ENCODE data around the gene ACCS.

The ACCS gene

DNA sequence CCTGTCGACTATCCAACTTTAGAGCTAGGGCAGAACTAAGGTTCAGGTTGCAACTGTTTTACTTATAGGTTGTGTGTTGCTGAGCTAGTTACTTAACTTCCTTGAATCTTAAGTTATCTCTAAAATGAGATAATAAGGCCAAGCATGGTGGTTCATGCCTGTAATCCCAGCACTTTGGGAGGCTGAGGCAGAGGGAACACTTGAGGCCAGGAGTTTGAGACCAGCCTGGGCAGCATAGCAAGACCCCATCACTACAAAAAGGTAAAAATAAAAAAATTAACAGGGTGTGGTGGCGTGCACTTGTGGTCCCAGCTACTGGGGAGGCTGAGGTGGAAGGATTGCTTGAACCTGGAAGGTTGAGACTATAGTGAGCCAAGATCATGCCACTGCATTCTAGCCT, 2.1 kb downstream of the ACCS start:
- H3K4me3 ChIP-seq (ENCODE audit: low read depth, low read length), result no peak overlapping the region
- ChIA-PET CTCF (interaction anchor here (0.6 to 0.8 kb wide), 2 partner anchors 30 to 559 kb away, joined by 3 to 4 read pairs; no protein-coding TSS in a partner anchor), POLR2A (no interaction called here)
- H3K4me1 ChIP-seq (ENCODE audit: control insufficient read depth, insufficient read depth, low read length), result no peaks in the 10 kb centered on the region
- TF ChIP-seq ZNF791 (tag by site-specific recombination; IDR thresholded peaks at IDR 0.05), result no peak
- TF ChIP-seq ZNF16 (tag by site-specific recombination; IDR thresholded peaks at IDR 0.05; ENCODE audit: low read depth), result no peak
- no peak for TF ChIP-seq ZNF585B (tag by site-specific recombination; IDR thresholded peaks at IDR 0.05)
- TF ChIP-seq ZNF121 (tag by site-specific recombination; IDR thresholded peaks at IDR 0.05), result peak; percentile 82
- no peaks in the 10 kb centered on the region for H3K9me3 ChIP-seq (ENCODE audit: control insufficient read depth, insufficient read depth, low read depth, low read length)
- H3K36me3 ChIP-seq (ENCODE audit: control insufficient read depth in 2 of 2, insufficient read depth in 1 of 2, low read length in 2 of 2), result no peaks in the 10 kb centered on the region
- no peak overlapping the region for H3K27ac ChIP-seq (ENCODE audit: extremely low read depth, low read depth, low read length)

DNA sequence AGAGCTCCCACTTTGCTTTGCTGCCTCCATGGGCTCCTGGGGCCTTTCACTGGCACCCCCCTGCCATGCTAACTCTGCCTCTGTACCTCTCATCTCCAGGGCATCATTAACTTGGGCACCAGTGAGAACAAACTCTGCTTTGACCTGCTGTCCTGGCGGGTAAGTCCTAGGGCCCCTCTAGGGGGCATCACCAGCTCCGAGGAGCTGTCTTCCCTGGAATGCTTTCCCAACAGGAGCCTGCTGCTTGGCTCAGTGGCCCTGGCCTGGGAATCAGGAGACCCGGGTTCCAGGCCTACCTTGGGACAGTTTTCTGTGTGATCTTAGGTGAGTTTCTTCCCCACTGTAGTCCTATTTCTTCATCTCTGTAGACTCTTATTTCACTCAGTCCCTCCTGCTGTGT, 5.1 kb downstream of the ACCS start:
- Histone ChIP-seq H3K4me1 (ENCODE audit: control insufficient read depth, insufficient read depth, low read length) (no peaks in the 10 kb centered on the region), H3K4me3 (ENCODE audit: low read depth, low read length) (no peak overlapping the region), H3K27ac (ENCODE audit: extremely low read depth, low read depth, low read length) (no peak overlapping the region), H3K36me3 (ENCODE audit: control insufficient read depth in 2 of 2, insufficient read depth in 1 of 2, low read length in 2 of 2) (peaks cover 0 to 3% of the 10 kb centered on the region in 2 experiments; a peak in 1 of 3 replicates), H3K9me3 (ENCODE audit: control insufficient read depth, insufficient read depth, low read depth, low read length) (no peaks in the 10 kb centered on the region)
- ChIA-PET POLR2A (no interaction called here), CTCF (interaction anchor here (0.6 to 1.4 kb wide), 5 partner anchors 18 to 433 kb away, joined by 3 to 4 read pairs (median 3); no protein-coding TSS in a partner anchor)
- no peak for TF ChIP-seq ZEB2 (tag by site-specific recombination; IDR thresholded peaks at IDR 0.05)
- no peak for TF ChIP-seq GLI2 (tag by site-specific recombination; IDR thresholded peaks at IDR 0.05; ENCODE audit: borderline replicate concordance, low read depth)

GRCh38 chr11:44072757-44073658, 6.9 kb downstream of the ACCS start:
- Histone ChIP-seq H3K27ac (ENCODE audit: extremely low read depth, low read depth, low read length) (no peak overlapping the region), H3K4me1 (ENCODE audit: control insufficient read depth, insufficient read depth, low read length) (no peaks in the 10 kb centered on the region), H3K36me3 (ENCODE audit: control insufficient read depth in 2 of 2, insufficient read depth in 1 of 2, low read length in 2 of 2) (peaks cover 0 to 3% of the 10 kb centered on the region in 2 experiments; a peak in 1 of 3 replicates), H3K4me3 (ENCODE audit: low read depth, low read length) (no peak overlapping the region), H3K9me3 (ENCODE audit: control insufficient read depth, insufficient read depth, low read depth, low read length) (no peaks in the 10 kb centered on the region)
- TF ChIP-seq, protein P1, sequence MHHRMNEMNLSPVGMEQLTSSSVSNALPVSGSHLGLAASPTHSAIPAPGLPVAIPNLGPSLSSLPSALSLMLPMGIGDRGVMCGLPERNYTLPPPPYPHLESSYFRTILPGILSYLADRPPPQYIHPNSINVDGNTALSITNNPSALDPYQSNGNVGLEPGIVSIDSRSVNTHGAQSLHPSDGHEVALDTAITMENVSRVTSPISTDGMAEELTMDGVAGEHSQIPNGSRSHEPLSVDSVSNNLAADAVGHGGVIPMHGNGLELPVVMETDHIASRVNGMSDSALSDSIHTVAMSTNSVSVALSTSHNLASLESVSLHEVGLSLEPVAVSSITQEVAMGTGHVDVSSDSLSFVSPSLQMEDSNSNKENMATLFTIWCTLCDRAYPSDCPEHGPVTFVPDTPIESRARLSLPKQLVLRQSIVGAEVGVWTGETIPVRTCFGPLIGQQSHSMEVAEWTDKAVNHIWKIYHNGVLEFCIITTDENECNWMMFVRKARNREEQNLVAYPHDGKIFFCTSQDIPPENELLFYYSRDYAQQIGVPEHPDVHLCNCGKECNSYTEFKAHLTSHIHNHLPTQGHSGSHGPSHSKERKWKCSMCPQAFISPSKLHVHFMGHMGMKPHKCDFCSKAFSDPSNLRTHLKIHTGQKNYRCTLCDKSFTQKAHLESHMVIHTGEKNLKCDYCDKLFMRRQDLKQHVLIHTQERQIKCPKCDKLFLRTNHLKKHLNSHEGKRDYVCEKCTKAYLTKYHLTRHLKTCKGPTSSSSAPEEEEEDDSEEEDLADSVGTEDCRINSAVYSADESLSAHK (tag by site-specific recombination; IDR thresholded peaks at IDR 0.05), result peak; percentile 73
- TF ChIP-seq, protein P2, sequence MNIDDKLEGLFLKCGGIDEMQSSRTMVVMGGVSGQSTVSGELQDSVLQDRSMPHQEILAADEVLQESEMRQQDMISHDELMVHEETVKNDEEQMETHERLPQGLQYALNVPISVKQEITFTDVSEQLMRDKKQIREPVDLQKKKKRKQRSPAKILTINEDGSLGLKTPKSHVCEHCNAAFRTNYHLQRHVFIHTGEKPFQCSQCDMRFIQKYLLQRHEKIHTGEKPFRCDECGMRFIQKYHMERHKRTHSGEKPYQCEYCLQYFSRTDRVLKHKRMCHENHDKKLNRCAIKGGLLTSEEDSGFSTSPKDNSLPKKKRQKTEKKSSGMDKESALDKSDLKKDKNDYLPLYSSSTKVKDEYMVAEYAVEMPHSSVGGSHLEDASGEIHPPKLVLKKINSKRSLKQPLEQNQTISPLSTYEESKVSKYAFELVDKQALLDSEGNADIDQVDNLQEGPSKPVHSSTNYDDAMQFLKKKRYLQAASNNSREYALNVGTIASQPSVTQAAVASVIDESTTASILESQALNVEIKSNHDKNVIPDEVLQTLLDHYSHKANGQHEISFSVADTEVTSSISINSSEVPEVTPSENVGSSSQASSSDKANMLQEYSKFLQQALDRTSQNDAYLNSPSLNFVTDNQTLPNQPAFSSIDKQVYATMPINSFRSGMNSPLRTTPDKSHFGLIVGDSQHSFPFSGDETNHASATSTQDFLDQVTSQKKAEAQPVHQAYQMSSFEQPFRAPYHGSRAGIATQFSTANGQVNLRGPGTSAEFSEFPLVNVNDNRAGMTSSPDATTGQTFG (tag by site-specific recombination; IDR thresholded peaks at IDR 0.05; ENCODE audit: borderline replicate concordance), result no peak
- ChIA-PET CTCF (interaction anchor here (1.6 kb wide), 1 partner anchor 21 kb away, joined by 4 read pairs; no protein-coding TSS in a partner anchor), POLR2A (no interaction called here)

- ChIA-PET POLR2A (no interaction called here), CTCF (interaction anchor here (8.4 kb wide), 1 partner anchor 15 kb away, joined by 64 read pairs; the partner anchor contains the start of gene EXT2)
- no peak overlapping the region for H3K27ac ChIP-seq (ENCODE audit: extremely low read depth, low read depth, low read length)
- no peak overlapping the region for H3K4me3 ChIP-seq (ENCODE audit: low read depth, low read length)
- H3K9me3 ChIP-seq (ENCODE audit: control insufficient read depth, insufficient read depth, low read depth, low read length), result no peaks in the 10 kb centered on the region
- H3K4me1 ChIP-seq (ENCODE audit: control insufficient read depth, insufficient read depth, low read length), result no peaks in the 10 kb centered on the region
- H3K36me3 ChIP-seq (ENCODE audit: control insufficient read depth in 2 of 2, insufficient read depth in 1 of 2, low read length in 2 of 2), result peaks cover 0 to 3% of the 10 kb centered on the region in 2 experiments; a peak in 1 of 3 replicates
- no peak for TF ChIP-seq ZBTB17 (tag by site-specific recombination; IDR thresholded peaks at IDR 0.05)
- TF ChIP-seq ZNF2 (tag by site-specific recombination; IDR thresholded peaks at IDR 0.05), result no peak
- TF ChIP-seq ZNF138 (tag by site-specific recombination; IDR thresholded peaks at IDR 0.05; ENCODE audit: borderline replicate concordance), result no peak
- TF ChIP-seq ZBTB7A (tag by site-specific recombination; IDR thresholded peaks at IDR 0.05; ENCODE audit: low read depth), result no peak
- no peak for TF ChIP-seq ZNF341 (tag by site-specific recombination; IDR thresholded peaks at IDR 0.05; ENCODE audit: low read depth)
- no peak for TF ChIP-seq ZNF510 (tag by site-specific recombination; IDR thresholded peaks at IDR 0.05; ENCODE audit: insufficient replicate concordance)
- TF ChIP-seq ZNF48 (tag by site-specific recombination; IDR thresholded peaks at IDR 0.05), result no peak
- TF ChIP-seq HIC1 (tag by site-specific recombination; IDR thresholded peaks at IDR 0.05), result no peak
Observed at GRCh38 chr11:44078794-44079193, 12.7 kb downstream of the ACCS start.

Measured in HEK293 (cell line).